Hepatocyte (in vitro differentiated cells): ENCODE data around the gene STT3B.

ENCODE experiments used
- EZH2phosphoT487 ChIP-seq: fragments of 200-600 bp; sonication (generic); IDR thresholded peaks from one replicate; pipeline ENCODE4 v1.6.1; 2018; ENCODE audit warnings: antibody characterized with exemption, mild to moderate bottlenecking, low read depth, moderate library complexity; ENCODE audit not compliant: unreplicated experiment, severe bottlenecking
- TF ChIP-seq, protein P1 (sequence below): fragments of 200-600 bp; sonication (generic); IDR thresholded peaks from 2 replicates; pipeline ENCODE4 v1.5.1; 2016; ENCODE audit warnings: antibody characterized with exemption, mild to moderate bottlenecking; ENCODE audit not compliant: poor library complexity

DNA sequence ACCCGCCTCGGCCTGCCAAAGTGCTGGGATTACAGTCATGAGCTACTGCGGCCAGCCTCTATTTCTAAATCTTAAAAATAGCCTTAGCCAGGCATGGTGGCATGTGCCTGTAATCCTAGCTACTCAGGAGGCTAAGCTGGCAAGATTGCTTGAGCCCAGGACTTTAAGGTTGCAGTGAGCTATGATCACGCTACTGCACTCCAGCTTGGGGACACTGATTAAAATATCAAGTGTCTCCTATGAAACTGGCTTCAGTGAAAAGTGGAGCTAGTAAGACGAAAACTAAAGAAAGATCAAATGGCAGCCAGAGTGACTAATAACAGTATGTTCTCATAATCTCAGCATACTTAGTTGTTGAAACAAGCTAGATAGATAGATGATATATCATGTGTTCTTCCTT is 112.5 kb downstream of the STT3B start:
- TF ChIP-seq, protein P1, sequence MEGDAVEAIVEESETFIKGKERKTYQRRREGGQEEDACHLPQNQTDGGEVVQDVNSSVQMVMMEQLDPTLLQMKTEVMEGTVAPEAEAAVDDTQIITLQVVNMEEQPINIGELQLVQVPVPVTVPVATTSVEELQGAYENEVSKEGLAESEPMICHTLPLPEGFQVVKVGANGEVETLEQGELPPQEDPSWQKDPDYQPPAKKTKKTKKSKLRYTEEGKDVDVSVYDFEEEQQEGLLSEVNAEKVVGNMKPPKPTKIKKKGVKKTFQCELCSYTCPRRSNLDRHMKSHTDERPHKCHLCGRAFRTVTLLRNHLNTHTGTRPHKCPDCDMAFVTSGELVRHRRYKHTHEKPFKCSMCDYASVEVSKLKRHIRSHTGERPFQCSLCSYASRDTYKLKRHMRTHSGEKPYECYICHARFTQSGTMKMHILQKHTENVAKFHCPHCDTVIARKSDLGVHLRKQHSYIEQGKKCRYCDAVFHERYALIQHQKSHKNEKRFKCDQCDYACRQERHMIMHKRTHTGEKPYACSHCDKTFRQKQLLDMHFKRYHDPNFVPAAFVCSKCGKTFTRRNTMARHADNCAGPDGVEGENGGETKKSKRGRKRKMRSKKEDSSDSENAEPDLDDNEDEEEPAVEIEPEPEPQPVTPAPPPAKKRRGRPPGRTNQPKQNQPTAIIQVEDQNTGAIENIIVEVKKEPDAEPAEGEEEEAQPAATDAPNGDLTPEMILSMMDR, result no peak
- no peak for TF ChIP-seq EZH2phosphoT487
